K562 (cell line): ENCODE measurements around the gene FRYL. TPM values are rescaled to one million over a fixed set of nuclear protein-coding genes. Genes with fewer than 3 reads are reported as not detected.

Experiments used
- ATAC-seq: fragments of 200-7000 bp; cut with Tn5 transposase; 3 replicates; pipeline ENCODE4 v1.9.1; 2020; ENCODE audit warnings: moderate library complexity
- BruUV-seq: library from RNA; stranded (reverse); fragments of 400-500 nt; replicated peaks from 2 replicates; lab custom pipeline; 2021; lab: Mats Ljungman, UMichigan
- CTCF ChIA-PET: fragments of 300-600 bp; formaldehyde crosslinking; extraction: SDS; loops from one replicate; lab custom pipeline; 2021; ENCODE audit warnings: low intra/inter-chr PET ratio; lab: Yijun Ruan, JAX
- POLR2A ChIA-PET: fragments of 300-600, 350-650 bp; sonication (Branson Sonifier 250); formaldehyde crosslinking; extraction: SDS; loops from one replicate; lab custom pipeline; 2021; ENCODE audit warnings: antibody characterized with exemption, inconsistent platforms; lab: Yijun Ruan, JAX
- DNase-seq, 4 experiments: peaks; one replicate each; pipeline versions ENCODE4 v3.0.0 to v3.0.0-alpha.2; 2011 to 2018; ENCODE audit warnings: low spot score in 3 of 4, mixed read lengths in 3 of 4; ENCODE audit errors: extremely low read depth in 1 of 4
- FAIRE-seq: peaks from 2 replicates; lab custom pipeline; 2011; peaks lifted over from hg19 to GRCh38; lab: Jason Lieb, UNC
- H2AFZ ChIP-seq: 2 replicates; pipeline ENCODE4 v1.6.0; 2011; ENCODE audit warnings: low read depth, low read length, control low read depth, inconsistent platforms
- H3K27ac ChIP-seq: fragments of 200-600 bp; 3 replicates; pipeline ENCODE4 v1.8.0; 2011; ENCODE audit warnings: low read depth, mild to moderate bottlenecking, control low read depth, inconsistent platforms, low read length, moderate library complexity, mixed read lengths; ENCODE audit errors: extremely low read depth
- H3K27me3 ChIP-seq, 2 experiments: fragments of 300-600 bp in 1 of 2; 2 replicates in 1 of 2; 3 replicates in 1 of 2; pipeline versions ENCODE4 v1.6.0 to v1.8.0; 2011; ENCODE audit warnings: inconsistent platforms in 2 of 2, low read length in 2 of 2, mild to moderate bottlenecking in 1 of 2, mixed read lengths in 1 of 2, moderate library complexity in 1 of 2; ENCODE audit not compliant: control insufficient read depth in 2 of 2, insufficient read depth in 2 of 2
- H3K36me3 ChIP-seq: fragments of 300-600 bp; 3 replicates; pipeline ENCODE4 v1.8.0; 2011; ENCODE audit warnings: mild to moderate bottlenecking, low read length, inconsistent platforms; ENCODE audit not compliant: control insufficient read depth, insufficient read depth
- H3K4me1 ChIP-seq, 2 experiments: fragments of 200-600 bp in 1 of 2; replicated peaks in 1 of 2; 2 replicates in 1 of 2; 3 replicates in 1 of 2; pipeline versions ENCODE4 v1.5.1 to v1.8.0; 2011; ENCODE audit warnings: inconsistent platforms in 2 of 2, low read length in 2 of 2, mild to moderate bottlenecking in 1 of 2, mixed read lengths in 1 of 2, moderate library complexity in 1 of 2; ENCODE audit not compliant: control insufficient read depth in 2 of 2, insufficient read depth in 2 of 2
- H3K4me2 ChIP-seq: 2 replicates; pipeline ENCODE4 v1.6.1; 2011; ENCODE audit warnings: low read length, control low read depth, inconsistent platforms, mixed read lengths; ENCODE audit not compliant: insufficient read depth
- H3K4me3 ChIP-seq: fragments of 200-600 bp; sonication (generic), shearing (Covaris generic); 2 replicates; pipeline ENCODE4 v1.5.1; 2016; ENCODE audit warnings: control low read depth, inconsistent platforms
- H3K79me2 ChIP-seq: fragments of 200-600 bp; 3 replicates; pipeline ENCODE4 v1.8.0; 2011; ENCODE audit warnings: low read length, inconsistent platforms; ENCODE audit not compliant: control insufficient read depth, insufficient read depth
- H3K9ac ChIP-seq, 2 experiments: 2 replicates each; pipeline versions ENCODE4 v1.6.0 to v1.6.1; 2011; ENCODE audit warnings: low read depth in 2 of 2, low read length in 2 of 2, control low read depth in 1 of 2, inconsistent platforms in 1 of 2, mild to moderate bottlenecking in 1 of 2, mixed read lengths in 1 of 2; ENCODE audit not compliant: insufficient read depth in 1 of 2
- H3K9me1 ChIP-seq: one replicate; pipeline ENCODE4 v1.6.0; 2011; ENCODE audit warnings: inconsistent platforms, mild to moderate bottlenecking, low read length, moderate library complexity; ENCODE audit not compliant: control insufficient read depth, insufficient read depth
- H3K9me3 ChIP-seq: replicated peaks from 2 replicates; pipeline ENCODE4 v1.5.1; 2011; ENCODE audit warnings: low read depth, low read length, inconsistent platforms; ENCODE audit not compliant: control insufficient read depth, insufficient read depth
- H4K20me1 ChIP-seq: replicated peaks from 2 replicates; pipeline ENCODE4 v1.6.1; 2011; ENCODE audit warnings: low read length, inconsistent platforms, mixed read lengths; ENCODE audit not compliant: control insufficient read depth, insufficient read depth
- E2F8 ChIP-seq: fragments of 450-650 bp; IDR thresholded peaks from 2 replicates; pipeline ENCODE4 v1.7.1; 2018; ENCODE audit warnings: mild to moderate bottlenecking, low read depth; ENCODE audit not compliant: partially characterized antibody
- GATAD2A ChIP-seq: fragments of 450-650 bp; IDR thresholded peaks from 2 replicates; pipeline ENCODE4 v1.6.1; 2017
- HNRNPLL ChIP-seq: fragments of 200-400 bp; formaldehyde crosslinking; IDR thresholded peaks from 2 replicates; pipeline ENCODE4 v1.6.1; 2017; ENCODE audit warnings: low read length, low read depth, mild to moderate bottlenecking; ENCODE audit not compliant: poor library complexity, severe bottlenecking
- MNT ChIP-seq, 2 experiments: fragments of 450-650 bp; conservative IDR thresholded peaks; 2 replicates each; pipeline ENCODE4 v1.6.1; 2017; ENCODE audit warnings: mild to moderate bottlenecking in 2 of 2, moderate library complexity in 2 of 2
- MYNN ChIP-seq, 2 experiments: sonication (generic); formaldehyde crosslinking in 1 of 2; IDR thresholded peaks; 2 replicates each; pipeline versions ENCODE4 v1.5.0 to v1.6.1; 2016 to 2020; ENCODE audit warnings: antibody characterized with exemption in 1 of 2, missing genetic modification reagents in 1 of 2
- NCOA6 ChIP-seq: fragments of 450-650 bp; IDR thresholded peaks from 2 replicates; pipeline ENCODE4 v1.6.1; 2017; ENCODE audit warnings: mild to moderate bottlenecking
- SAFB2 ChIP-seq: fragments of 200-400 bp; formaldehyde crosslinking; IDR thresholded peaks from 2 replicates; pipeline ENCODE4 v1.6.1; 2018; ENCODE audit warnings: borderline replicate concordance, low read length, low read depth, moderate library complexity; ENCODE audit not compliant: severe bottlenecking
- SLC30A9 ChIP-seq: fragments of 250-450 bp; sonication (Bioruptor Pico); IDR thresholded peaks from 2 replicates; pipeline ENCODE4 v1.8.0; 2022; ENCODE audit warnings: mild to moderate bottlenecking, moderate library complexity
- ZC3H4 ChIP-seq: sonication (generic); formaldehyde crosslinking; IDR thresholded peaks from 2 replicates; pipeline ENCODE4 v1.9.0; 2021; ENCODE audit warnings: missing genetic modification reagents, borderline replicate concordance
- ZHX1 ChIP-seq: fragments of 150-350 bp; conservative IDR thresholded peaks from 2 replicates; pipeline ENCODE4 v1.6.1; 2014; ENCODE audit warnings: low read length
- ZNF24 ChIP-seq: fragments of 450-650 bp; IDR thresholded peaks from 2 replicates; pipeline ENCODE4 v1.6.1; 2016
- WGBS: fragments of 100-300 bp; shearing (Covaris generic); methylation state at CpG from one replicate; pipeline ENCODE4 v1.1.6; 2016; ENCODE audit warnings: low coverage, mixed read lengths; ENCODE audit not compliant: insufficient coverage; ENCODE audit errors: missing lambda C conversion rate; 5-methylcytosine and 5-hydroxymethylcytosine counted together
- in situ Hi-C: fragments of 300-500 bp; cut with MboI; formaldehyde crosslinking; loops from 4 replicates; pipeline ENCODE4 v1.15.0; 2018; ENCODE audit warnings: inconsistent platforms, mixed read lengths
- intact Hi-C: fragments of 100-400 bp; cut with micrococcal nuclease; formaldehyde crosslinking; loops from 2 replicates; pipeline ENCODE4 v1.14.2; 2022
- polyA plus RNA-seq, 8 experiments: library from polyadenylated mRNA; depleted of rRNA in 4 of 8; stranded (reverse) in 5 of 8; unstranded in 3 of 8; fragments of >200 nt; fragmentation: Nextera tagmentation in 2 of 8; fragmentation: Illumina TruSeq in 1 of 8; extraction: Ambion mirVana in 2 of 8; extraction: Trizol in 1 of 8; gene quantifications; 2 replicates each; pipeline versions ENCODE4 v1.2.1 to v1.2.3, GENCODE V29; 2011 to 2014; ENCODE audit warnings: inconsistent platforms in 1 of 8, missing spikeins in 1 of 8
- total RNA-seq, 7 experiments: library from RNA; depleted of rRNA in 6 of 7; stranded (reverse); fragments of >200 nt in 6 of 7; fragmentation: Illumina TruSeq in 2 of 7; extraction: Trizol in 2 of 7; gene quantifications; 2 replicates each; pipeline versions ENCODE4 v1.2.1 to v1.2.3, GENCODE V29; 2011 to 2021; ENCODE audit warnings: low replicate concordance in 1 of 7

FRYL gene
- total and polyA plus RNA-seq, 9 of the 15 experiments (the other 6 are each of a cell fraction or from before 2014, with no cell fraction given): 7.2 to 34.9 (median 15.9) TPM

DNA sequence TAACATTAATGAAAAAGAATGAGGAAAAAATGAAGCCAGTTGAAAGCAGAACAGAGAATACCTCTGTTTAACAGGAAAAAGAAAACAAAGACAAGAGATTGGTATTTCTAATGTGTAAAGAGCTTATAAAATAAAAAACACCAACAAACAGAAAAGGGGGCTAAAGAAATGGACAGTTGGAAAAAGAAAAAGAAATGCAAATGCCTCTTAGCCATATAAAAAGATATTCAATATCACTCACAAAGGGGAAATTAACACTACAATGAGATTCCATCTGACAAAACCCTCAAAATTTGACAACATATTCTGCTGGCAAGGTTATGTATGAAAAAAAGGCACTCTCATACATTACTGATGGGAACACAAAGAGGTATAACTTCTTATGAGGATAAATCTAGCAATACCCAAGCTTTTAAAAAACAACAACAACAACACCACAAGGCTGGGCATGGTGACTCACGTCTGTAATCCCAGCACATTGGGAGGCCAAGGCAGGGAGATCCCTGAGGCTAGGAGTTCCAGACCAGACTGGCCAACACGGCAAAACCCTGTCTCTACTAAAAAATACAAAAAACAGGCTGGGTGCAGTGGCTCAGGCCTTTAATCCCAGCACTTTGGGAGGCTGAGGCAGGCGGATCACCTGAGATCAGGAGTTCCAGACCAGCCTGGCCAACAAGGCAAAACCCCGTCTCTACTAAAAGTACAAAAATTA is 75.8 kb downstream of the FRYL start (continued):
- TF ChIP-seq ZC3H4 (CRISPR knock-in tag): no peak
- TF ChIP-seq ZNF24: no peak
- no peak for TF ChIP-seq HNRNPLL
- no peak for TF ChIP-seq NCOA6
- TF ChIP-seq MYNN (IDR thresholded peaks at IDR 0.05): no peak
- TF ChIP-seq MYNN (CRISPR knock-in tag; IDR thresholded peaks at IDR 0.05): no peak

DNA sequence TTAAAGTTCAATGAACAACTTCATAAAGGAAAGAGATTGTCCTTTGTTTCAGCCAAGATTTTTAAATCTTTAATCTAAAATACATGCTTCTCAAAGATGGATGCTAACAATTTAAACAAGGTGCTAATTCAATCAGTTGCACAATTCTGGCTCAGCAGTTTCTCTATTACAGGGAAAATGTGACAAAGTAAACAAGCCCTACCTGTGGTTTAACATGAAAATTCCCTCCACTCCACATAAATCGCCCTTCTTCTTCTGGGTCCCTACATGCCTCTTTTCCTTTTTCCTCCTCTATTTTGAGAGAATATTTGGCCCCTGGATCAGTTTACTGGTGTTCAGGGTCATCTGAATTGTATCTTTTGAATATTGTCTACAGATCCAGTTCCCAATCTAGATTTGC is 80.6 kb downstream of the FRYL start:
- H3K9ac ChIP-seq: no peak overlapping the region
- H3K4me3 ChIP-seq: no peak overlapping the region
- no peaks in the 10 kb centered on the region for H3K27me3 ChIP-seq
- no peaks in the 10 kb centered on the region for H3K9me3 ChIP-seq
- no peaks in the 10 kb centered on the region for H3K36me3 ChIP-seq
- FAIRE-seq (no peak), ATAC-seq (no peak), DNase-seq (no peak)
- H2AFZ ChIP-seq: no peak overlapping the region
- POLR2A ChIA-PET: no interaction called here
- H3K4me2 ChIP-seq: no peak overlapping the region
- H3K4me1 ChIP-seq: peaks cover 0 to 9% of the 10 kb centered on the region in 2 experiments; a peak in 2 of 5 replicates
- no peak overlapping the region for H3K27ac ChIP-seq
- in situ Hi-C loops (no loop called here), intact Hi-C loops (no loop called here)
- 67% methylated on average over 1 of the region's 1 CpG for WGBS
- CTCF ChIA-PET: interaction anchor here (0.7 kb wide), 1 partner anchor 9 kb away, joined by 3 read pairs; no protein-coding TSS in a partner anchor
- peaks cover 16% of the 10 kb centered on the region for H4K20me1 ChIP-seq
- 0 out of 3 replicates have a peak, but pooled peaks cover 2% of the 10 kb centered on the region for H3K79me2 ChIP-seq
- BruUV-seq: no TSS peak
- no peaks in the 10 kb centered on the region for H3K9me1 ChIP-seq
- TF ChIP-seq ZHX1 (no peak), SLC30A9 (no peak), E2F8 (no peak), MNT (conservative IDR thresholded peaks at IDR 0.05) (no peak), SAFB2 (no peak), GATAD2A (no peak)
